NK-92 treated with Interleukin-12 subunit alpha and Interleukin-12 subunit beta, amount 100 ng/mL, for 24 hours (cell line): ENCODE results near the gene SMG7.
"Not testable (repeated sequence)": the region's sequence is repeated elsewhere in the genome, so short reads cannot be mapped to it uniquely, and the experiment has no call there.

Source experiments
- DNase-seq: peaks from one replicate; lab custom pipeline; 2025; lab: John Stamatoyannopoulos, UW

Gene SMG7

GRCh38 chr1:183472488-183473216, at the start of gene SMG7:
Gene SMG7 (plus strand): TSS chr1:183472499. CDS start chr1:183472621, 122 bp downstream.
- peak; percentile 62 for DNase-seq

GRCh38 chr1:183423541-183423940, 48.8 kb upstream of the SMG7 start:
- DNase-seq, result no peak

GRCh38 chr1:183424691-183425090, 47.6 kb upstream of the SMG7 start:
- no peak for DNase-seq

GRCh38 chr1:183427591-183427990, 44.7 kb upstream of the SMG7 start:
- not testable (repeated sequence) for DNase-seq

- no peak for DNase-seq
Observed at GRCh38 chr1:183431840-183432547, 40.3 kb upstream of the SMG7 start.

- no peak for DNase-seq
Observed at GRCh38 chr1:183432548-183432875, 39.8 kb upstream of the SMG7 start.

GRCh38 chr1:183433703-183434102, 38.6 kb upstream of the SMG7 start:
- DNase-seq, result no peak

GRCh38 chr1:183435497-183435896, 36.8 kb upstream of the SMG7 start:
- no peak for DNase-seq

- DNase-seq, result no peak
Observed at GRCh38 chr1:183438060-183438459, 34.2 kb upstream of the SMG7 start.

GRCh38 chr1:183443011-183443410, 29.3 kb upstream of the SMG7 start:
- DNase-seq, result no peak

- no peak for DNase-seq
Observed at GRCh38 chr1:183443466-183443865, 28.8 kb upstream of the SMG7 start.

GRCh38 chr1:183444243-183444642, 28.1 kb upstream of the SMG7 start:
- no peak for DNase-seq

GRCh38 chr1:183449223-183449770, 23.0 kb upstream of the SMG7 start:
- no peak for DNase-seq

GRCh38 chr1:183450093-183450492, 22.2 kb upstream of the SMG7 start:
- DNase-seq, result no peak

GRCh38 chr1:183454377-183454776, 17.9 kb upstream of the SMG7 start:
- no peak for DNase-seq

GRCh38 chr1:183456826-183457225, 15.5 kb upstream of the SMG7 start:
- no peak for DNase-seq

- DNase-seq, result no peak
Observed at GRCh38 chr1:183457449-183457848, 14.8 kb upstream of the SMG7 start.

GRCh38 chr1:183460596-183460995, 11.7 kb upstream of the SMG7 start:
- no peak for DNase-seq

- DNase-seq, result no peak
Observed at GRCh38 chr1:183461350-183461749, 10.9 kb upstream of the SMG7 start.

GRCh38 chr1:183463566-183463965, 8.7 kb upstream of the SMG7 start:
- no peak for DNase-seq

GRCh38 chr1:183466781-183467180, 5.5 kb upstream of the SMG7 start:
- no peak for DNase-seq

GRCh38 chr1:183467687-183468086, 4.6 kb upstream of the SMG7 start:
- DNase-seq, result no peak

GRCh38 chr1:183470147-183470960, 1.9 kb upstream of the SMG7 start:
- DNase-seq, result peak; percentile 81
